Activated T-helper 17 cell treated with anti-CD3 and anti-CD28 coated beads, Interleukin-2, amount 50 U/mL, for 72 hours (primary cell): ENCODE data around the gene CACTIN. TPM values are rescaled to one million over a fixed set of nuclear protein-coding genes. Genes with fewer than 3 reads are reported as not detected.

ENCODE experiments used
- ATAC-seq: fragments of 150-1000 bp; cut with Tn5 transposase; replicated peaks from 2 replicates; pipeline ENCODE4 v1.10.0; 2021; ENCODE audit warnings: mild to moderate bottlenecking, moderate library complexity
- H3K27ac Mint-ChIP-seq: one replicate; pipeline ENCODE4 v1.8.0; 2022; ENCODE audit warnings: mixed read lengths
- H3K27me3 Mint-ChIP-seq: one replicate; pipeline ENCODE4 v1.8.0; 2022; ENCODE audit warnings: mixed read lengths
- H3K36me3 Mint-ChIP-seq: one replicate; pipeline ENCODE4 v1.8.0; 2022; ENCODE audit warnings: low read depth, mild to moderate bottlenecking, mixed read lengths
- H3K4me1 Mint-ChIP-seq: one replicate; pipeline ENCODE4 v1.8.0; 2022; ENCODE audit warnings: mixed read lengths
- H3K4me3 Mint-ChIP-seq: one replicate; pipeline ENCODE4 v1.8.0; 2022; ENCODE audit warnings: mild to moderate bottlenecking, mixed read lengths
- H3K9me3 Mint-ChIP-seq: one replicate; pipeline ENCODE4 v1.8.0; 2022; ENCODE audit warnings: mixed read lengths
- total RNA-seq, 2 donors: library from RNA; stranded (reverse); gene quantifications; one replicate each; pipeline ENCODE4 v1.2.3, GENCODE V29; 2022

Gene CACTIN
- total RNA-seq, 2 donors from 2014 or later = 22.9 to 31.8 TPM

- Mint-ChIP-seq H3K36me3 (peaks cover 1% of the 10 kb centered on the region), H3K9me3 (no peaks in the 10 kb centered on the region), H3K27ac (no peak within 1 kb of the TSS), H3K27me3 (peaks cover 9% of the 10 kb centered on the region), H3K4me1 (no peaks in the 10 kb centered on the region), H3K4me3 (no peak within 1 kb of the TSS)
- peak; percentile 75 for ATAC-seq
These were observed 19.8 kb downstream of the CACTIN start, which contains the start of gene TBXA2R for GRCh38 chr19:3606690-3607289. TBXA2R (minus strand) TSS chr19:3606875; CDS start chr19:3600634, 6,241 bp downstream.

DNA sequence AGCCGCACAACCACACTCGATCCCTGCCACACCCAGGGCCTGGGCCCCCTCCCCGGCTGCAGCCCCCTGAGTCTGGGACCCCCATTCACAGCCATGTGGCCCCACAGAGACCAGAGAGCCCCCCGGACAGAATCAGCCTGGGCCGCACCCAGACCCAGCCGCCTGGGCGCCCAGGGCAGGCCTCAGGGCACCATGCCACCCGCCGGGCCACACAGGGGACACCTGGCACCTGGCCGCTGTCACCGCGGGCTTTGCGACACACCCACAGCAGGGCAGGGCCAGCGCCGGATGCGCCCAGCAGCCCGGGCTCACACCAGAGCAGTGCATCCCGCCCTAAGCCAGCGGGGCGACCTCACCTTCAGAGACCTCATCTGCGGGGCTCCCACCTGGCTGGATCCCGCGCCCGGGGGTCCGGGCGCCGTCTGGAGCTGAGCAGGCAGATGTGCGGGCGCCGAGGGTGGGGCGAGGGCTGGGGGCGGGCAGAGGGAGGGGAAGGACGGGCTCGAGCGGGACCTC is 20.4 kb downstream of the CACTIN start:
- Mint-ChIP-seq H3K27ac (no peak overlapping the region), H3K9me3 (no peaks in the 10 kb centered on the region), H3K4me3 (no peak overlapping the region), H3K4me1 (no peaks in the 10 kb centered on the region), H3K36me3 (no peaks in the 10 kb centered on the region), H3K27me3 (peaks cover 9% of the 10 kb centered on the region)
- ATAC-seq = peak; percentile 74

DNA sequence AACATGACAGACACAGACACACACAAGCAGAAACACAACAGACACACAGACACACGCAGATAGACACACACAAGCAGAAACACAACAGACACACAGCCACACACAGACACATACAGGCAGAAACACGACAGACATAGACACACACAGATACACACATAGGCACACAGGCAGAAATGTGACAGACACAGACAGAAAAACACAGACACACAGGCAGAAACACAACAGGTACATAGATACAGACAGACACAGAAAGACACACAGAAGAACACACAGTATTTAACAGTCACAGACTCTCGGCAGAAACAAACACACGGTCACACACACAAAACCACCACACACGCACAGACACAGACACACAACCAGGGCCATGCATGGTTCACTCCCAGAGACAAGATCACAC is 20.8 kb downstream of the CACTIN start:
- Mint-ChIP-seq H3K9me3 (no peaks in the 10 kb centered on the region), H3K27me3 (peaks cover 9% of the 10 kb centered on the region), H3K36me3 (no peaks in the 10 kb centered on the region), H3K4me1 (no peaks in the 10 kb centered on the region), H3K4me3 (no peak overlapping the region), H3K27ac (no peak overlapping the region)
- ATAC-seq = no peak

DNA sequence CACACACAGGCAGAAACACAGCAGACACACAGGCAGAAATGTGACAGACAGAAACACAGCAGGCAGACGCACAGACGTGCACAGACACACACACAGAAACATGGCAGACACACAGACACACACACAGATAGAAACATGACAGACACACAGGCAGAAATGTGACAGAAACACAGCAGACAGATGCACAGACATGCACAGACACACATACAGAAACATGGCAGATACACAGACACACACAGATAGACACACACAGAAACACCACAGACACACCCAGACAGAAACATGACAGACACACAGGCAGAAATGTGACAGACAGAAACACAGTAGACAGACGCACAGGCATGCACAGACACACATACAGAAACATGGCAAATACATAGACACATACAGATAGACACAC is 21.2 kb downstream of the CACTIN start:
- Mint-ChIP-seq H3K27me3 (peaks cover 9% of the 10 kb centered on the region), H3K9me3 (no peaks in the 10 kb centered on the region), H3K4me3 (no peak overlapping the region), H3K4me1 (no peaks in the 10 kb centered on the region), H3K36me3 (no peaks in the 10 kb centered on the region), H3K27ac (no peak overlapping the region)
- ATAC-seq = no peak

GRCh38 chr19:3604987-3605343 is 21.6 kb downstream of the CACTIN start:
- Mint-ChIP-seq H3K27ac (no peak overlapping the region), H3K4me1 (no peaks in the 10 kb centered on the region), H3K4me3 (no peak overlapping the region), H3K27me3 (peaks cover 9% of the 10 kb centered on the region), H3K36me3 (no peaks in the 10 kb centered on the region), H3K9me3 (no peaks in the 10 kb centered on the region)
- peak; percentile 10 for ATAC-seq

DNA sequence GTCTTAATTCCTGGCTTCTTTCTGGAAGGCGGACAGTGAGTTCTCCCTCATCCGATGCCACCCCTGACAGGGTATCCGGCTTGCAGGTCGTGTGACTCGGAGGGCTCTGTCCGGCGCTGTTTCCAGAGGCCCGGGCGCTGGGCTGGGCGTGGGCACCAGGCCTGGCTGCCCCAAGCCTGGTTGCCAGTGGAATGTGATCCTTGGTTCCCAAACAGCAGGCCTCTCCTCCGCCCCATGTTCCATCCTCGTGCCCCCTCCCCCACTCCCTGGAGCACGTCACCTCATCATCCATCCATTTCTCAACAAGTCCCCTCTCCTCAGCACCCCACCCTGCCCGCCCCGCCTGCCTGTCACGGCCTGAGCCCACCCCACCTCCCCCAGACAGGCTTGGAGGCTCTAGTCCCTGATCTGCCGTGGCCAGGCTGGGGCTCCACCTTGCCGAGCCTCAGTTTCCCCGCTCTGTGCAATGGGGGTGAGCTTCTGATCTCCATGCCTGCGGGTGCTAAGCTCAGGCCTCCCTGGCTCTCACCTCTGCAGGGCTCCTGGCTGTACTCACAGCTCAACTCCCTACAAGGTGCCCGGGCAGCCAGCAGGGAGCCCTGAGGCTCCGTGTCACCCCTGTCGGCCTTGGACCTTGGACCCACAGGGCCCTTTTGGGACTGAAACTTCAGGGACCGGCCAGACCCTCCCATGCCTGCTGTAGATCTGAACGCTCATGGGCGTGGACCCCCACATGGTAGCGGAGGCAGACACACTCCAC is 22.2 kb downstream of the CACTIN start:
- H3K4me3 Mint-ChIP-seq = no peak overlapping the region
- peaks cover 9% of the 10 kb centered on the region for H3K27me3 Mint-ChIP-seq
- H3K9me3 Mint-ChIP-seq = no peaks in the 10 kb centered on the region
- no peaks in the 10 kb centered on the region for H3K4me1 Mint-ChIP-seq
- no peak for ATAC-seq
- no peaks in the 10 kb centered on the region for H3K36me3 Mint-ChIP-seq
- no peak overlapping the region for H3K27ac Mint-ChIP-seq

GRCh38 chr19:3603121-3603811 is 23.3 kb downstream of the CACTIN start:
- no peaks in the 10 kb centered on the region for H3K4me1 Mint-ChIP-seq
- no peaks in the 10 kb centered on the region for H3K9me3 Mint-ChIP-seq
- H3K36me3 Mint-ChIP-seq = no peaks in the 10 kb centered on the region
- ATAC-seq = no peak
- no peak overlapping the region for H3K4me3 Mint-ChIP-seq
- peaks cover 9% of the 10 kb centered on the region for H3K27me3 Mint-ChIP-seq
- no peak overlapping the region for H3K27ac Mint-ChIP-seq

DNA sequence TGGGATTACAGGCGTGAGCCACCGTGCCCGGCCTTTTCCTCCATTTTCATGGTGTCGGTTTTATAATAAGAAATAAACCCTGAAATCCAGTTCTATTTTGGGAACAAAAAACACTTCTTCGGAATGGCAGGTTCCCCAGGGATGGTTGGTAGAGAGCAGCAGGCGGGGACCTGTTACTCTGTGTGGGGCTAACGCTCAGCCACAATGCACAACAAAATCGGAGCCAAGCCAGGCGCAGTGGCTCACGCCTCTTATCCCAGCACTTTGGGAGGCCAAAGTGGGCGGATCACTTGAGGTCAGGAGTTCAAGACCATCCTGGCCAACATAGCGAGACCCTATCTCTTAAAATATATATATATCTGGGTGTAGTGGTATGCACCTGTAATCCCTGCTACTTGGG is 25.6 kb downstream of the CACTIN start:
- Mint-ChIP-seq H3K27ac (no peak overlapping the region), H3K36me3 (no peaks in the 10 kb centered on the region), H3K27me3 (peaks cover 3% of the 10 kb centered on the region), H3K4me1 (no peaks in the 10 kb centered on the region), H3K9me3 (no peaks in the 10 kb centered on the region), H3K4me3 (no peak overlapping the region)
- no peak for ATAC-seq

- H3K9me3 Mint-ChIP-seq = no peaks in the 10 kb centered on the region
- H3K4me3 Mint-ChIP-seq = no peak overlapping the region
- no peaks in the 10 kb centered on the region for H3K36me3 Mint-ChIP-seq
- ATAC-seq = no peak
- H3K27me3 Mint-ChIP-seq = peaks cover 2% of the 10 kb centered on the region
- H3K27ac Mint-ChIP-seq = no peak overlapping the region
- no peaks in the 10 kb centered on the region for H3K4me1 Mint-ChIP-seq
These were observed 26.8 kb downstream of the CACTIN start for GRCh38 chr19:3599776-3600187.

DNA sequence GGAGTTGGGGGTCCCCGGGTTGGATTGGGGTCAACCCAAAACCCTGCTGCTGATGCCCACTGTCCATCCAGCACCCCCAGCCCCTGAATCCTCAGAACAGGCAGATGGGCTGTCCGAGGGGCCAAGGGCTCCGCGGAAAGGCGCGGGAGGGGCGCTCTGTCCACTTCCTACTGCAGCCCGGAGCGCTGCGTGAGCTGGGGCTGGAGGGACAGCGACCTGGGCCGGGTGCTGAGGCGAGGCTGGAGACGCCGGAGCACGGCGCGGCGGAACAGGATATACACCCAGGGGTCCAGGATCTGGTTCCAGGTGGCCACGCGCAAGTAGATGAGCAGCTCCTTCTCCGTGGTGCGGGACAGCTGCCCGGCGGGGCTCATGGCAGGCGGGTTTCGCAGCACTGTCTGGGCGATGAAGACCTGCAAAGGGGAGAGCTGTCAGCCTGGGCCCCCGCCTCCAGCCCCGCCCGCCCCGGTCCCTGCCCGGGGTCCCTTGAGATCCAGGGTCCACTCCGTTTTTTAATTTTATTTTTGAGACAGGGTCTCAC is 31.0 kb downstream of the CACTIN start:
- Mint-ChIP-seq H3K4me1 (no peaks in the 10 kb centered on the region), H3K36me3 (no peaks in the 10 kb centered on the region), H3K27ac (no peak overlapping the region)

DNA sequence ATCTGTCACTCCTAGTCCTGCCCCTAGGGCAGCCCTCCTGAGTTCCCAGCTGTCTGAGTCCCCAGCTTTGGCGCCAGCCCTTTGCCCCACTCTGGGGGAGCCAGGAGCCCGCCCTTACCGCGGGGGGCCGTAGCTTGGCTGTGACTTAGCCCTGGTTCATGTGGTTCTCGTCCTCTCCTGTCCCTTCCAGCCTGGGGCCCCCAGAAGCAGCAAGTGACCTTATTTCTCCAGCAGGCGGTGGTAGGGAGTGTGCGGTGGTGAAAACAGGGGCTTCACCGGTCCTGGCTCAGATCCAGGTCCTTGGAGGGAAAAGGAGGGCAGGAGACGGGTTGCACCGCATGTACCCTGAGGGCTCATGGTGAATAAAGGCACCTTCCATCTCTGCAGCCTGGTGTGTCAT is 33.4 kb downstream of the CACTIN start:
- Mint-ChIP-seq H3K27me3 (no peaks in the 10 kb centered on the region), H3K4me1 (no peaks in the 10 kb centered on the region), H3K36me3 (no peaks in the 10 kb centered on the region), H3K9me3 (no peaks in the 10 kb centered on the region), H3K27ac (no peak overlapping the region), H3K4me3 (no peak overlapping the region)
- ATAC-seq = no peak

More for the DNA sequence above, 31.0 kb downstream of the CACTIN start:
- no peak for ATAC-seq
- no peaks in the 10 kb centered on the region for H3K9me3 Mint-ChIP-seq
- H3K27me3 Mint-ChIP-seq = no peaks in the 10 kb centered on the region
- H3K4me3 Mint-ChIP-seq = no peak overlapping the region

DNA sequence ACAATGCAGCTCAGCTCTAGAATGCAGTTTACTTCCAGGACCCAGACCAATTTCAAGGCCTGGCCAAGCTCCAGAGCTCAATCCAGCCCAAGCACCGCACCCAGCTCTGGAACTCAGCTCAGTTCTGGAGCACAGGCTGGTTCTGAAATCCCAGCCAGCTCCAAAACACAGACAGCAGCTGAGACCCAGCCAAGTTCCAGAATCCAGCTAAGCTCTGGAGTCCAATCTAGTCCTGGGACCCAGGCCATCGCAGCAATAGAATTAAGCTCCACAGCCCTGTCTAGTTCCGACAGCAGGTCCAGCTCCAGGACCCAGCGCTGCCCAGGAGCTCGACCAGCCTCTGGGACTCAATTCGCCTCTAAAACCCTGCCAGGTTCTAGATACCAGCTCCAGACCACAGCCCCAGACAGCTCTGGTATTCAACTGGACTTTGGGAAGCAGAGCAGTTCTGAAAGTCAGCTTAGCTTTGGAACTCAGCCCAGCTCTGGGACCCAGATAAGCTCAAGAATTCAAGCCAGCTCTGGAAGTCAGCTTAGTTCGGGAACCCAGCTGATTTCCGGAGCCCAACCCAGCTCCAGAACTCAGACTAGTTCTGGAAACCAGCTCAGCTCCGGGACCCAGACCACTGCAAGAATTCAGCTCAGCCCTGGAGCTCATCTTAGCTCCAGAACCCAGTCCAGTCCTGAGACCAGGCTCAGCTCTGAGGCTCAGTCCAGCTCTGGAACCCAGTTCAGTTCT is 34.5 kb downstream of the CACTIN start:
- Mint-ChIP-seq H3K9me3 (no peaks in the 10 kb centered on the region), H3K27me3 (no peaks in the 10 kb centered on the region), H3K36me3 (no peaks in the 10 kb centered on the region), H3K4me3 (no peak overlapping the region), H3K4me1 (no peaks in the 10 kb centered on the region), H3K27ac (no peak overlapping the region)
- no peak for ATAC-seq

- Mint-ChIP-seq H3K27ac (no peak overlapping the region), H3K27me3 (no peaks in the 10 kb centered on the region), H3K9me3 (no peaks in the 10 kb centered on the region), H3K4me1 (no peaks in the 10 kb centered on the region), H3K4me3 (no peak overlapping the region), H3K36me3 (no peaks in the 10 kb centered on the region)
- no peak for ATAC-seq
These were observed 35.5 kb downstream of the CACTIN start for GRCh38 chr19:3590991-3591659.

GRCh38 chr19:3589949-3590348 is 36.6 kb downstream of the CACTIN start:
- Mint-ChIP-seq H3K4me3 (no peak overlapping the region), H3K4me1 (no peaks in the 10 kb centered on the region), H3K9me3 (no peaks in the 10 kb centered on the region), H3K27ac (no peak overlapping the region), H3K36me3 (no peaks in the 10 kb centered on the region), H3K27me3 (no peaks in the 10 kb centered on the region)
- no peak for ATAC-seq
